GM18873 (cell line): ENCODE results near the gene PKD2.

Source experiments
- ATAC-seq: cut with Tn5 transposase; IDR thresholded peaks from one replicate; pipeline ENCODE4 v1.9.1; 2021; ENCODE audit warnings: mild to moderate bottlenecking, moderate library complexity, moderate number of reproducible peaks; ENCODE audit not compliant: unreplicated experiment, low FRiP score

Gene PKD2

DNA sequence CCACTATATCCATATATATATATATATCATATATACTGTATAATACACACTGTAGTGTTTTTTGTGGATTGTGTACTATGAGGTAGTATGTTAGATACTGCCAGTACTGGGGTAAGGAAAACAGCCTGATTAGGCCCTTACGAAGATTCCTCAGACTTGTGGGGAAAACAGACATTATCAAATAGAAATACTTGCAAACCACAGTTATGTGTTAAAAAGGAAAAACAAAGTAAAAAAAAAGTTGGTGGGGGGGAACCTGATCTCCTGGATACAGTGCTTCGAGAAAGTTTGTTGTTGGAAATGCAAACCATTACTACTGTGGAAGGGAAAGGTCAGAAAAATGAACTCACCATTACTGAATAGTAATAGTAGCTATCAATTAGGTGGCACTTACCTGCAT lies 53.0 kb downstream of the PKD2 start:
- ATAC-seq = no peak

DNA sequence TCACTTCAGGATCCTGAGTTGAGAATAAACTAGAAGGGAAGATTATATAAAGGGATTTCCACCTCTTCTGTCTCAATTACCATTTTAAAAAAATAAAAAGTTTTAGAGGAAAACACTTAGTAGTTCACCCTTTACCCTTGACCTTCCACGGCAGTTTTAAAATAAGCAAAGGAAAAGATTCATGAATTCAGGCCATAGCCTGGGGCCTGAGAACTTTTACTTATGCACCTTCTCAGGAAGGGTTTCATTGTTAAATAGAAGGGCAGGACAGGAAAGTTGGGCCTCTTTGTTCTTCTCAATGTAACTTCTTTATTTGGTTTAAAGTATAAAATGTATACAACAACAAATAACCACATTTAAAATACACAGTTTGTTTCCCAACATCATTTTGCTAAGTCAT lies 54.9 kb downstream of the PKD2 start:
- no peak for ATAC-seq

DNA sequence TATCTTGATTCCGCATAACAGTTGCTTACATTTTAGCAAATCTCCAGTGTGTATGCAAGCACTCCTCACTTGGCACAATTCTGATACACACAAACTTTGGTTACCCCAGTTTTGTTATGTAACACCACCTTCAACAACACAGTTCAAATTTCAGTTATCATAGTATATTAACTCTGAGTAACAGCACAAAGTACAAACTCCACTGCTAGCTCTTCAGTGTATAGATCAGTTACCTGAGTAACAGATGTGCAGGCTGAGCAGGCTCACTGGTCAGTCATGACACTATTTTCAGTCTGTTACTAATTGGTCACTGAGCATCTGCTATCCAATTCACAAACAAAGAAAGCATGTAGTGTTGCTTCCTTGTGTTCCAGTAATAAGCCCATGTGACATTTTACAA lies 55.4 kb downstream of the PKD2 start:
- no peak for ATAC-seq

DNA sequence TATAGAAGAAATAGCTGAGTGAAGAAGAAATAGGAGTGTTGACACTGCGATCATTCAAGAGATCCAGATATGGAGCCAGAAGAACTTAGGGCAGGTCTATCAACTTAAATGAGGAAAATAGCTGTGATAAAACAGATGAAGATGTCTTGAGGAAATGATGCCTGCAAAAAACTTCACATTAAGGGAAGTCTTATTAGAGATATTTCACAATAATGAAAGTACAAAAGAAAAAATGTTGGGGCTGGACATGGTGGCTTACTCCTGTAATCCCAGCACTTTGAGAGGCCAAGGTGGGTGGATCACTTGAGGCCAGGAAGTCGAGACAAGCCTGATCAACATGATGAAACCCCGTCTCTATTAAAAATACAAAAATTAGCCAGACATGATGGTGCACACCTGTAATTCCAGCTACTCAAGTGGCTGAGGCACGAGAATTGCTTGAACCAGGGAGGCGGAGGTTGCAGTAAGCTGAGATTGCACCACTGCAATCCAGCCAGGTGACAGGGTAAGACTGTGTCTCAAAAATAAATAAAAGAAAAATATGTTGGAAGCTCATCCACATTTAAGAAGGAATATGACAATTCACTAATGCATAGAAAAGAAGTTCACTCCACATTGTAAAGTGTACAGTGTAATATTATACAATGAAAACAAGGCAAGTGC lies 56.3 kb downstream of the PKD2 start:
- no peak for ATAC-seq

DNA sequence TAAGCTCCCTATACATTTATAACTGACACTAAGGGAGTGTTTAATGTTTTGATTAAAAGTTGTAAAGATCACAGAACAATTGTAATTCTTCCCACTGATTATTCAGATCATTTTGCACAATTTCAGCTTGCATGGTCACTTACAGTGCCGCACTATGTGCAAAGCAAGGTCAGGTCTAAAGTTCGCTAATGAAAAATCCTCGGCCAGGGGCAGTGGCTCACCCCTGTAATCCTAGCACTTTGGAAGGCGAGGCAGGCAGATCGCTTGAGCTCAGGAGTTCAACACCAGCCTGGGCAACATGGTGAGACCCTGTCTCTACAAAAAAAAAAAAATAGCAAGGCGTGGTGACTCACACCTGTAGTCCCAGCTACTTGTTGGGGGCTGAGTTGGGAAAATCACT lies 57.0 kb downstream of the PKD2 start:
- ATAC-seq = no peak

DNA sequence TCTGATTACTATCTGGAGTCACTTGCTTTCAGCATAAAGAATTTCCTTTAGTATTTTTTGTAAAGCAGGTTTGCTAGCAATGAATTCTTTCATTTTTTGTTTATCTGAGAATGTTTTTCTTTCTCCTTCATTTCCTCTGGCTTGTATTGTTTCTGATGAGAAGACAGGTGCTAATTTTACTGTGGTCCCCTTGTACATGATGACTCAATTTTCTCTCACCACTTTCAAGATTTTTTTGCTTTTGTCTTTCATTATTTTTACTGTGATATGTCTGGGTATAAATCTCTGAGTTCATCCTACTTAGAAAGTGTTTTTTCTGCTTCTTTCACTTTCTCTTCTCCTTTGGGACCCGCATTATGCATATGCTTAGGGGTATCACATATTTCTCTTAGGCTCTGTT lies 62.6 kb downstream of the PKD2 start:
- no peak for ATAC-seq

DNA sequence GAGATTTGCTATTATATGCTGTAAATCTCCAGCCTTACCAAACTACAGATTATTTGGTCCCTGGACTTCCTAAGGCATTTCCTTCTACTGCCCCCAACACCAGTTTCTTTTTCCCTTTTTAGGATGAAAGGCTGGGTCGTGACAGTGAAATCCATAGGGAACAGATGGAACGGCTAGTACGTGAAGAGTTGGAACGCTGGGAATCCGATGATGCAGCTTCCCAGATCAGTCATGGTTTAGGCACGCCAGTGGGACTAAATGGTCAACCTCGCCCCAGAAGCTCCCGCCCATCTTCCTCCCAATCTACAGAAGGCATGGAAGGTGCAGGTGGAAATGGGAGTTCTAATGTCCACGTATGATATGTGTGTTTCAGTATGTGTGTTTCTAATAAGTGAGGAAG lies 67.9 kb downstream of the PKD2 start:
- ATAC-seq = no peak

DNA sequence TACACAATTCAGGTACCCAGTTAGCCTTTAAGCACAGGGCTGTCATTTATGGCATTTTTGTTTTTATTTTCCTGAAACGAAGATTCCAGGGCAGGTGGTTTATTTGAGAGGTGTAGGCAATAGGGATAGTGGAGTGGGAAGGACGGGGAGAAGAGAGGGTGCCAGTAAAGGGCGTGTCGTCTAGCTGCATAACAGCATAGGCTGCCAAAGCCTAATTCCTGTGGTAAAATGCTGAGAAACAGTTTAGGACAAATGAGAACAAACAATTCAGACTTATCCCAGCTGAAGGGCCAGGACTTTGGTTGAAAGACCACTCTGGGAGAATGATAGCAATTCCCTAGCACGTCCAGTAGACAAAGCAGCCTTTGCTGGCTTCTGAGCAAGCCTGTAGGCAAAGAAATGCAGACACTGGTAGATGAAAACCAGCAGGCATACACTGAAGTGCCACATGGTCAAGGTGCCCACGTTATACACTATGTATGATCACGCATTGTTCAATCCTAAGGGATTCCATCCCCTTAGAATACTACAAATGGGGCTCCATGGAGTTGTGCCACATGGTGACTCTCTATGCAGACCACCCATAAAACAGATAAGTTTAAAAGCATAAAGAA lies 70.6 kb downstream of the PKD2 start:
- no peak for ATAC-seq

DNA sequence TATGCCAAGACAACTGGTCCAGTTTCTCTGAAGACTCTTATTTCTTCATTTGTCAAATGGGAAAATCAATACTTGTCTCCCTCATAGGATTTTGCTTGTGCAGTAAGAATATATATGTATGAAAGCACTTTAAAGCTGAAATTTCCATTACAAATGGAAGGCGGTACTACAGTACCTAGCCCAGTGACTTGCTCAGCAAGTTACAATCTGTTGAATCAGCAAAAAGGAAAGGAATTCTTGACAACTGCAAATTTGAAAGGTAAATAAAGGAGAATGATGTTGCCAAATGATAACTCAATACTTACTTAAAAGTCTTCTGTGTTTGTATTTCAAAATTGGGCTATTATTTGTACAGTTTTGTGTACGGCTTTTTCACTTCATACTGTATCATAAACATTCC lies 71.1 kb downstream of the PKD2 start:
- no peak for ATAC-seq

DNA sequence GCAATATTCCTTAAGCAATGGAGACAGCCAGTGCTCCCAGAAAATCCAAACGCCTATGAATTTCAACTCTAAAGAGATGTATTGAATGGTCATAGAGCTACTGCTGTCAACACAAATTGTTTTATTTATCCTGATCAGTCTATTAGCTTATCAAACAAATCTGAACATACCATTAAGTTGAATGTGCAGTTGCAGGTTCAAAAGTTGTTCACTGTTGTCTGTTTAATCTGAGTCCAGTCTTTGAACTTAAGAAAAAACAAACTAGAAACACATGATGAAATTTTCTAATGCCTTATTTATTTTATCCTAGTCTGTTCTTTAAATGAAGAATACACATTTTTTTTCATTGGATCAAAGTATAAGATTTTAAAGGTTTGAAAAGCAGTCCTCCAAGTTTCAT lies 73.2 kb downstream of the PKD2 start:
- no peak for ATAC-seq

DNA sequence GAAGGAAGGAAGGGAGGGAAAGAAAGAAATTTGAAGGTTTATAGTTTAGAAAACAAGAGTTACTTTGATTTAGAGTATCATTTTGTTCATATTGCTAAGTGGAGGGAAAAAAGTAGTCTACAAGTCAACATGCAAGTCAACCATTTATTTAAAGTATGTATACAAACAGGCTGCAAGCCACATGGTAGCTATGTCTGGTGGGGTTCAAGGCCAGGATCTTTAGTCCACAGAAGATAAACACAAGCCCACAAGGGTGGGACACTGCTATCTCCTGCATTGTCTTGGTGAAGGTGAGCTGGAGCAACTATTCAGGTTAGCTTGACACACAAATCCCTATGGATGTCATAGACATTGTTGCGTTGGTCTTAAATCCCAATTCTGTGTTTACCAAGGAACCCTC lies 79.6 kb downstream of the PKD2 start:
- ATAC-seq = no peak

DNA sequence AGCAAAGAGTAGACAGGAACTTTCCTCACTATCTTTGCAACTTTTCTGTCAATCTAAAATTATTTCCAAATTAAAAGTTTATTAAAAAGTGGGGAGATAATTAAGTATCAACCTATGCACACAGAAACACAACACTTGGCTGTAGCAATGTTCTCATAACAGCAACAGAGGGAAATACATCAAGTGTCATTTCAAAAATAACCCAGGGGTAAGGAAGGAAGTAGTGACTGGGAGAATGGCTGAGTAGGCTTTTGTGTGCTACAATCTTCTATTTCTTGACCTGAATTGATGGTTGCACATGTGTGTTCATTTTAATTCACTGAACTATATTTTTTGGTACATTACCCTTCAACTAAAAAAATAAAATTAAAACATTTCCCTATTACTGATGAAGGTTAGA lies 83.5 kb downstream of the PKD2 start:
- no peak for ATAC-seq

DNA sequence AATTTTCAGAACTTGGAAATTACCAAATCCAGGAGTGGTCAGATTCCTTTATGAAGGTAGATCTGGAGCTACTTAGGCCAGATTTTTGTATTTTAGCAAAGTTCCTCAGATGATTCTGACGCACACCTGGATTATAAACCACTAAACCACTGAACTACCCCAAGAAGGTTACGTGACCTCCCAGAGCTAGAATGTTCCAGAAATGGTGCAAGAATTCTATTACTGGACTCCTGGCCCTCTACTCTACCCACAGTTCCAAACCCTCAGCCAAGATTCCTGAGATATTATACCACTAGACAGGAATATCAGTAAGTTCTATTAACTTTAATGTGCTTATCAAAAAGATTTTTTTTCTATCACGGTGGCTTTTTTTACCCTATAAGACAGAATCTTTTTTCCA lies 83.9 kb downstream of the PKD2 start:
- no peak for ATAC-seq

DNA sequence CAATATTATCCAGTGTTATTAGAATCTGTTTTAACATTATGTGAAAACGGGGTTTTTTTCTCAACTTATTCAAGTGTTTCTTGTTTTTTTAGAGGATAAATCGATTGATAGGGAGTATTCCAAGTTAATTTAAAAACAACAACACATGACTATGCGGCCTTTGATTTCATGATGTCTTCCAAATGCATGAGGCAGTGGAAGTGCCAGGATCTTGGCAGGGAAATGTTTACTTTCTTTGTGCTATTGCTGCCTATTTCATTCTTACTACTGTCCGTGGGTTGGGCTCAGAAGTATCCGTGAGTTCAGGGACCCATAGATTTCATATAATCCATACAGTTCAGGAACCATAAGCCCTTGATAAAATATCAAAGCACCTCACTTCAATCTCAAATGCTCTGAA lies 86.4 kb downstream of the PKD2 start:
- ATAC-seq = no peak

DNA sequence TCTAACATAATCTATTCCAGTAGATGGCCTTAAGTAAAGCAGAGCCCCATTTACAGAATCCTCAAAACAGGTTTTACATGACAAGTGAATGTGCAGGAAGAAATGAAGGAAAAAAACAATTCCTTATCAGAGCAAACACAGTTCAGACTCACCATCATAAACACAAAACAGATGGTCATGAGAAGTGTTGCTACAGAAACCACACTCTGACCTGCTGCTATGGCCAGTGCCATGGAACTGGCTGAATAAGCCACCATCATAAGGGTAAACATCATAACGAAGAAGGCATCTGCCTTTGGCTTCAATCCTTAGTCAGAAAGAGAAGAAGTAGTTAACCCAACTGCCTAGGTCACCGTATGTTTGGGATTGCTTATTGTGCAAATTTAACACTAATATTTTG lies 89.9 kb downstream of the PKD2 start:
- no peak for ATAC-seq

DNA sequence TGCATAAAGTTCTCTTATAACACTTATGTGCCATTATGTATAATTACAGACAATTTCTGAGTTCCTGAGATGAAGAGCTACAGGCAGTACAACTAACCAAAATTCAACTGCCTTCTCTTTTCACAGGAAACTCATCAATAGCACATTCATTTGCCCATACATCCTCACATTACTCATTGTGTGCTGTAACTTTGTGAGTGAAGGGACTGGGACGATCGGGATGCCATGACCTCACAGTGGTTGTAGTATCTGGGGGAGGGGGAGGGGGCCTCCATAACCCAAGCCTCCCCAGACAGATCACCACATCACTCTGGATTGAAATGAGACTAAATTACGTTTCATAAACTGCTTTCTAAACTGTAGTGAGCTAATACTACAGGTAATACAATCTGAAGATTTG lies 90.3 kb downstream of the PKD2 start:
- no peak for ATAC-seq

DNA sequence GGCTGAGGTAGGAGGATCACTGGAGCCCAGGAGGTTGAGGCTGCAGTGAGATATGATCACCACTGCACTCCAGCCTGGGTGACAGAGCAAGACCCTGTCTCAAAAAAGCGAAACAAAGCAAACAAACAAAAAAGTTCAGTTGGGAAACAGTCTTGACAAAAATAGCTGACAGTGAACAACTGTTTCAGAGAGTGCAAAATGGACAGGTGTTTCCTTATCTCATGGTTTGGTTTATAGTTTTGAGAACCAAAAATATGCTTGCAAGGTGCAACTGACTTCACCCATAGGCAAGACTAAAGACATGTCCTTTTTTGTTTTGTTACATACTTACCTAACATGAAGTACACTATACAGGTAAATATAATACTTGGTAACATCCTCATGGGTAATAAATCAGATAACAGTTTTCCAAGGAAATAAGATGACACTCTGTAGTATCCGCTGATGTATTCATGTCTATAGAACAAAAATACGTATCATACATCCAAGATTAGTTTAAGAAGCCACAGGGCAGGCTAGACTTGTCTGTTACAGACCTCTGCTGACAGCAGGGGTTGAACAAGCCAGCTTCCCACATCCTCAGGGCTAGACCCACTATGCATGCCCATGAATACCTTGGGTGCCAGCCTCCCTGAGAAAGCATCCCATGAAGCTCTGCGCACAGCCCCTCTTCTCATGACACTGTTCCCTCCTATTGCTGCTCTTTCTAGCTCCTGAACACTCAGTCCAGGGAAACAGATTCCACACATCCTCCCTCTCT lies 91.7 kb downstream of the PKD2 start:
- ATAC-seq = no peak

DNA sequence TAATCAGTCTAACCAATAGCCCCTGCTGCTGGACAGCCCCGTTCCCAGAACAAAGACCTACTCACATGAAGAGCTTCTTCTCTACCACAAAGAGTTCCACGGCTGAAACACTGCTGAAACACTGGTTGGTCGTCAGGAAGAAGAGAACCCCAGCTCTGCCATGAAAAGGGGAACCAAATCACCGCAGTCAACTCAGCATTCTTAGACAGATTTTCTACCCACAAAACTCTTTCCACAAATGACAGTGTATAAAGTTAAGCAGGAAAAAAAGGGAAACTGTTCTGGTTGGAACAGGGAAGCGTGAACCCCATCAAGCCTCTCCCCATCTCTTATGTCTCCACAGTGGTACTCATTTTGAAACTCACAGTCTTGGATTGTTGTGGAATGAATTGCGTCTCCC lies 93.7 kb downstream of the PKD2 start:
- ATAC-seq = no peak

DNA sequence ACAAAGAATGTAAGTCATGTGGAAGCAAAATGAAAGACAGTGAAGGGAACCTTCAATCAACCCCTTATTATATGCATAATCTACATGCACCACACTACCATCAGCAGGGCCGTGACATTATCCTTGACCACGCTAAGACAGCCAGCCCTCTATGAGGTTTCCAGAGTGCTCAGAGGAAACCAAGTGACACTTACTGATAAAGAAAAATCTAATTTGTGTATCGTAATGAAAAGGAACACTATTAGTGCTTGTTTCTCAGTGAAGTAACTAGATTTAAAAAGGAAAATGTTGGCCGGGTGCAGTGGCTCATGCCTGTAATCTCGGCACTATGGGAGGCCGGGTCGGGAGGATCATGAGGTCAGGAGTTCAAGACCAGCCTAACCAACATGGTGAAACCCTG lies 94.6 kb downstream of the PKD2 start:
- ATAC-seq = no peak

DNA sequence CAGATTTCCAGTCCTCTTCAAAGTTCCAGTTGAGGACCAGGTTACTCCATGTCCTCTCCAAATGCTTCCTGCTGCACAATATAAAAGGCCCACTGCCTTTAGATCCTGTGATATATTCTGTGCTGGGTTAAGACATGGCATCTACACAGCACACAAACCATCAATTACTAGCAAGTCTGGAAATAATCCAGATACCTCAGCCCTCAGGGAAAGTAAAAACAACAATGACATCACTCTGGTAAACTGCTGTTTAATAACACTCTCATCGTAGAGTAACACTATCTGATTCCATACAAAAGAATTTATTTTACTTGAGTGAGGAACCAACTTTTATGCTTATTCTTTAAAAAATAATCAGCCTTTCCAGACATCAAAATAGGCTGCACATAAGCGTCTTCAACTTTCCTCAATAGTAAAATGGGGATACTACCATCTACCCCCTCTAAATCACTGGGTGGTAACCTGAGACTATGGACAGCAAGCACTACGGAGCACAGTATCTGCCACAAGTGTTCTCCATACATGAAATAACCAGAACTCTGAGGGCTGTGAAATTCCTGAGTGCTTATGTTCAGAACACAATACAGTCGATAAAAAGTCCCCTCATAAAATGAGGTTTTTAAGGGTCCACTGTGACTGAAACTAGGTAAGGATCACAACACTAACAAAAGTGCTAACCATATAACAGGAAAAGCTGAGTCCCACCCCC lies 97.6 kb downstream of the PKD2 start:
- ATAC-seq = no peak

DNA sequence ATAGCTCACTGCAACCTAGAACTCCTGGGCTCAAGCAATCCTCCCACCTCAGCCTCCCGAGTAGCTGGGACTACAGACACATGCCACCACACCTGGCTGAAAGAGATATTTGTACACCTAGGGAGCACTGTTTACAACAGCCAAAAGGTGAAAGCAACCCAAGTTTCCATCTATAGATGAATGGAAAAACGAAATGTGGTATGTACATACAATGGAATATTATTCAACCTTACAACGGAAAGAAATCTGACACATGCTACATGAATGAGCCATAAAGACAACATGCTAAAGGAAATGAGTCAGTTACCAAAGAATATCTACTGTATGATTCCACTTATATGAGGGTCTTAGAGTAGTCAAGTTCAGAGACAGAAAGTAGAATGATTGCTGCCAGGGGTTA lies 98.8 kb downstream of the PKD2 start:
- no peak for ATAC-seq
